Hypothalamus (tissue), 51 donors: ENCODE data around the gene IGF1.

ENCODE experiments used
- DNase-seq, 51 donors: peaks; one replicate each; lab custom pipeline; 2025; lab: John Stamatoyannopoulos, UW

The IGF1 gene

GRCh38 chr12:102497743-102498142, 17.4 kb upstream of the IGF1 start:
- no peak for DNase-seq

- no peak for DNase-seq
Measured at GRCh38 chr12:102496591-102496990, 16.2 kb upstream of the IGF1 start.

- DNase-seq: no peak
Measured at GRCh38 chr12:102487226-102487625, 6.9 kb upstream of the IGF1 start.

GRCh38 chr12:102486153-102486552, 5.8 kb upstream of the IGF1 start:
- no peak for DNase-seq

GRCh38 chr12:102484428-102484958, 4.1 kb upstream of the IGF1 start:
- peak in 25 of 51 donors; percentile 0 to 62 (median 12) for DNase-seq

- DNase-seq: no peak
Measured at GRCh38 chr12:102484017-102484416, 3.7 kb upstream of the IGF1 start.

- no peak for DNase-seq
Measured at GRCh38 chr12:102483466-102483865, 3.1 kb upstream of the IGF1 start.

GRCh38 chr12:102481705-102482425, 1.5 kb upstream of the IGF1 start:
- no peak for DNase-seq

GRCh38 chr12:102479939-102480338, 424 bp downstream of the IGF1 start:
- DNase-seq: no peak

GRCh38 chr12:102479099-102479885, 1.1 kb downstream of the IGF1 start:
- peak in 1 of 51 donors; percentile 2 for DNase-seq

- no peak for DNase-seq
Measured at GRCh38 chr12:102478405-102479098, 1.8 kb downstream of the IGF1 start.

- DNase-seq: no peak
Measured at GRCh38 chr12:102475355-102475754, 5.0 kb downstream of the IGF1 start.

- no peak for DNase-seq
Measured at GRCh38 chr12:102474438-102475064, 5.8 kb downstream of the IGF1 start.

- no peak for DNase-seq
Measured at GRCh38 chr12:102472496-102472895, 7.9 kb downstream of the IGF1 start.

GRCh38 chr12:102471556-102471955, 8.8 kb downstream of the IGF1 start:
- no peak for DNase-seq

- DNase-seq: no peak
Measured at GRCh38 chr12:102470945-102471344, 9.4 kb downstream of the IGF1 start.

GRCh38 chr12:102468261-102468915, 12.0 kb downstream of the IGF1 start:
- no peak for DNase-seq

- no peak for DNase-seq
Measured at GRCh38 chr12:102465762-102466560, 14.4 kb downstream of the IGF1 start.

- DNase-seq: no peak
Measured at GRCh38 chr12:102463659-102464249, 16.6 kb downstream of the IGF1 start.
